Measurements from ENCODE around the gene S100A2.

S100A2 gene

DNA sequence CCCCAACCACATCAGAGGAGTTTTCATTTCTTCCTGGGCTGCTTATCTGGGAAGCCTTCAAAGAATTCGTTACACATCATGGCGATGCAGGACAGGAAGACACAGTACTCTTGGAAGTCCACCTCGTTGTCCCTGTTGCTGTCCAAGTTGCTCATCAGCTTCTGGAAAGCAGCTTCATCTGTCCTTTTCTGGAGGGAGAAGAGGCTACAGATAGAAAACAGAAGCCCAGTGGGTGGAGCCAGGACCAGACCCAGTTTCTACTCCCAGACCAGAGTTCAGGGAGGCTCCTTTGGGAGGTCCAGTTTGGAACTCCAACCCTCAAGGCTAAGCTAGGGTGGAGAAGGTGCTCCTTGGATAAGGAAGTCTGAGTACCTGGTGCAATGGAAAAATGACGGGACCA is 21.9 kb downstream of the S100A2 start:
- no peak for DNase-seq

- DNase-seq: no peak
These were observed 22.5 kb downstream of the S100A2 start for GRCh38 chr1:153542956-153543711.

GRCh38 chr1:153541641-153542590 is 23.7 kb downstream of the S100A2 start:
- no peak for DNase-seq

DNA sequence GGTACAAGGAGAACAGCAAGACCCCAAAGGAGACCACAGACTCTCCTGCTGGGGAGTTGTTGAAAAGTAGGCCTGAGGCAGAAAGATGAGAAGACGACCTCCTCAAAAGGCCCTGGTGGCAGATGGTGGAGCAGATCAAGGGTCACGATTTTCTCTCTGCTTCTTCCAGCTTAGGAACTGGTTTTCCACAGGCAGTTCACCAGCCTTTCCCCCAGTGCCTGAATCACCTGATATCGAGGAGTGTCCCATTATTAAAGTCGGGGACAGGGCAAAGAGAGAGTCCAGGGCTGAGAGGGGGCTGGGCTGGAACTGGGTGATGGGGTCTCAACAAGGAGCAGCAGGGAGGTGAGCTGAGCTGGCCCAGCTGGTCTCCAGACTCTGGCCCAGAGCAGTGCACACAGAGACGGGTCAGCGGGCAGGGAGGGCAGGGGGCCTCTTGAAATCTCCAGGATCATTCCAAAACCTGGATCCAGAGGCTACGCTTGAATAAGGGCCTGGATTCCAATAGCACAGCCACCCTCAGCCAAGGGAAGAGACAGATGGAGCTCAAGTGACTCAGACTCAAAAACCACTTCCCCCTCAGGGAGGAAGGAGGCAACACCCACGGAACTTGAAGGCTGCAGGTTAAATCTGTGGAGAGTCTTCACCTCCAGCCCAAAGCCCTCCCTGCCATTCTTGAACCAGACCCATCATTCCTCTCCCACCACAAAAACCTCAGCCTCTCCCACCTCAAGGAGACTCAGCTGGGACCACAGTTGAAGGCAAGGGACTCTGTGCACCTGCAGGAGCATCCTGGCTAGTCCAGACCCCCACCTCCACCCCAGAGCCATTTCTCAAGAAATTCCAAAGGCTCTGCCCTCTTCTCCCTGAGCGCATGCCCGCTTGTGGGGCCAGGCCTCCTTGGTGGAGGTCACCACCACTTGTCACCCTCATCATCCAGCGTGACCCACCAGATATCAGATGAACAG is 25.0 kb downstream of the S100A2 start, which contains the start of gene S100A5:
Gene S100A5 (minus strand): TSS at position 541 of the 968 bp plus-strand sequence. CDS start 743 bp downstream, outside the sequence.
- peak; percentile 81 to 84 for DNase-seq

GRCh38 chr1:153539395-153540093 is 26.1 kb downstream of the S100A2 start:
- no peak for DNase-seq

GRCh38 chr1:153538315-153538821 is 27.3 kb downstream of the S100A2 start:
- no peak for DNase-seq

- DNase-seq: no peak
These were observed 28.3 kb downstream of the S100A2 start for GRCh38 chr1:153537376-153537730.

DNA sequence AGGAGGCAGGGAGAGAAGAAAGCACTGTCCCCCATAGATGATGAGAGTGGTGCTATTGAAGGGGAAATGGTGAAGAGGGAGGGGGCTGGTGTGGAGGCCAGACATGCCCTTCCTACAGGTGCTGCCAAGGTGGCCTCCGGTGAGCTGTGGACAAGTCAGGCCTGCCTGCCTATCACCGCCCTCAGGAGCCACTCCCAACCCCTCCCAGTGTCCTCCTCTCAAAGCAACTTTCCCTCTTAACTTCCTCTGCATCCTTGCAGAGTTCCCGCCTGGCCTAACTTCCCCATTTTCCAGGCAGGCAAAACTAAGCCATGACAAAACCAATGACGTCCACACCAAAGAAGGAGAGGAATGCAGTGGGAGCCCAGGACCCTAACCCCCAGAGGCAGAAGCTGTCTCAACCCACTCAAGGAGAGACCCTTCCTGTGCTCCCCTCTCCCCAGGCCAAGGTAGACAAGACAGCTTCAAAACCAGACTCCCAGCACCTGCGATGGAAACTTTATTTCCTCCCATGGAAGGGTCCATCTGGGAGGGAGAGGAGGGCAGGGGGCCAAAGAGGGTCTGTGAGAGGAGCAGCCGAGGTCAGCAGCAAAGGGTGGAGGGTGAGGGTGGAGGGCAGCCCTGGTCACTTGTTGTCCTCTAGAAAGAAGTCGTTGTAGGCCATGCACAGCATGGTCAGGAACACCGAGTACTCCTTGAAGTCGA is 28.8 kb downstream of the S100A2 start:
- no peak for DNase-seq

GRCh38 chr1:153536012-153536670 is 29.5 kb downstream of the S100A2 start:
- DNase-seq: peak in 1 of 2 experiments; percentile 21

DNA sequence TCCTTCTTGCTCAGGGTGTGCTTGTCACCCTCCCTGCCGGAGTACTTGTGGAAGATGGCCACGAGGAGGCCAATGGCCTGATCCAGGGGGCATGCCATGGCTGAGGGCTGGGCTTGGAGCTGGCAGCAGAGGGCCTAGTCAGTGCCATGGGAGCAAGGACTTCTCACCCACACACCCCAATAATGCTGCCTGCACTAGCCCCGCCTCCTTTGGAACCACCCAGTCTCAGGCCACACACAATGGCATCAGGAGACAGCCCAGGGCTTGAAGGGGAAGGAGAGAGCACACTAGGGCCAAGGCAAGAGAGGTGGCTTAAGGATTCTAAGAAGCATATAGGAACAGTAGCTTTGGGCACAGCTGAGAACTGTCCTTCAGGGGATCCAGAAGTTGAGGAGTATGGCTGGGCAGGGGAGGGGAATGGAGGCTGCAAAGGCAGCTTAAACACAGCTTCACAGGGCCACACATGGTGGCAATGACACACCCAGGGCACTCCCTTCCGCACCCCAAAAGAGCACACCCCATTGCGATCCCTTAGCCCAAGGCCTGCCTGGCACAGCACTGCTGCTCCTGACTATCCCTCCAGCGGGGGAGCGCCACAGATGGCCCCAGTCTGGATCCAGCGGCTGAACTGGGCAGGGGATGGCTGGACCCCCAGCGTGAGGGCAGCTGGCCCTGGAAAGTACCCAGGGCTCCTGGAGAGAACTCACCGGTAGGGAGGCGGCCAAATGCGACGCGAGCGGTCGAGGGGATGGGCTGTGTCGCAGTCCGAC is 30.2 kb downstream of the S100A2 start, which contains the start of gene S100A6:
Gene S100A6 (minus strand): TSS at position 750 of the 770 bp plus-strand sequence. CDS start 652 bp downstream, at position 98.
- no peak for DNase-seq

DNA sequence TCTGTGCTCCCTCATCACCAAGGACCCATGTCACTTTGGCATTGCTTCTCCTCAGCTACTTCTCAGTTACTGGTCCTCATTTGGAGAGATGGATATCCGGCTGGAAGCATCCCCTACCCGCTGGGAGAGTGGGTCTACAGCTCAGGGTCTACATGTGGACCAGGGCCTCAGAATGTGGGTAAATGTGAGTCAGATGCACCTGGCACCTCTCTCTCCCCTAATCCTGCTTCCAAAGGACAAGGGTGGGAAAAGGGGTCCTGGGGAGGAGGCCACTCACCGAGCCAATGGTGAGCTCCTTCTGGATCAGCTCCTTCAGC is 30.8 kb downstream of the S100A2 start:
- DNase-seq: no peak

GRCh38 chr1:153534226-153534924 is 31.3 kb downstream of the S100A2 start:
- no peak for DNase-seq

GRCh38 chr1:153533689-153534201 is 31.9 kb downstream of the S100A2 start:
- no peak for DNase-seq

DNA sequence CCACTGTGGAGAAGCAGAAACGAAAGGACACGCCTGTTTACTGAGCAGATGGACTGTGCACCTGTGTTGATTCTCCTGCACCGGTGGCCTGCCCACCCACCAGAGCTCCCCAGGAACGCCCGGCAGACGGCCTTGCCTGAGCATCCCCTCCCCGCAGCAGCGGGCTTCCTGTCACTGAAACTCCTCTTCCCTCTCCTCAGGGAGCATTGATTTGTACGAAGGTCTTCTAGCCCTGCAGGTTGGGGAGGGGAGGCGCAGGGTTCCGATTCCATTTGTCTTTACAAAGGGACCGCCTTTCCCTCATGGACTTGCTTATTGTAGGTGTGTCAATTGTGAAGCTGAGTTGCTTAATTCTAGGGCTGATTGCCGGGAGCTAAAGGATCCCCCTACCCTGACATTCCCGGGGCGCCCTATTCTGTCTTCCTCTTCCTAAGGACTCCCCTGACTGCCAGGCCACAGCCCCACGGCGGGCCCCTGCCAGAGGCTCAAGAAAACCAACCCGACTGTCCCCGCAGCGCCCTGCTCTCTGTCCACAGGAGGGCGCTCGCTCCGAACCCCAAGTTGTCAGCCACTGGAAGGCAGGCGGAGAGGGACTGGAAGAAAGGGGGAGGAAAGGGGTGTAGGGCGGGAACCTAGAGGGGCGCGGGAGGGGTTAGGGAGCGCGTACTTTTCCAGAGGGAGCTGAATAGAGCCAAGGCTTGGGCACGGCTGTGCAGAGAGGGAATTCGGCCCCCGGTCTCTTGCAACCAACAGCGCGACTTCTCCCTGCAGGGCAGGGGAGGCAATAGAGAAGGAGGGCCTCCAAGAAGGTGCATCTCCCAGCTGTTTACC is 32.7 kb downstream of the S100A2 start:
- DNase-seq: peak; percentile 81 to 86

- no peak for DNase-seq
These were observed 33.5 kb downstream of the S100A2 start for GRCh38 chr1:153532181-153532580.

- DNase-seq: no peak
These were observed 34.0 kb downstream of the S100A2 start for GRCh38 chr1:153531638-153532037.

GRCh38 chr1:153527683-153528040 is 38.0 kb downstream of the S100A2 start:
- no peak for DNase-seq

All from Kasumi-1 (cell line).